NCI-H82 treated with DMSO at 0.1 percent for 48 hours (cell line): ENCODE measurements around the gene CROCC2.
A peak's percentile ranks its signal among the peaks of the same experiment; 100 is the strongest.

Experiments used
- DNase-seq: peaks from one replicate; lab custom pipeline; 2025; ENCODE audit not compliant: unreplicated experiment; lab: John Stamatoyannopoulos, UW

CROCC2 gene

DNA sequence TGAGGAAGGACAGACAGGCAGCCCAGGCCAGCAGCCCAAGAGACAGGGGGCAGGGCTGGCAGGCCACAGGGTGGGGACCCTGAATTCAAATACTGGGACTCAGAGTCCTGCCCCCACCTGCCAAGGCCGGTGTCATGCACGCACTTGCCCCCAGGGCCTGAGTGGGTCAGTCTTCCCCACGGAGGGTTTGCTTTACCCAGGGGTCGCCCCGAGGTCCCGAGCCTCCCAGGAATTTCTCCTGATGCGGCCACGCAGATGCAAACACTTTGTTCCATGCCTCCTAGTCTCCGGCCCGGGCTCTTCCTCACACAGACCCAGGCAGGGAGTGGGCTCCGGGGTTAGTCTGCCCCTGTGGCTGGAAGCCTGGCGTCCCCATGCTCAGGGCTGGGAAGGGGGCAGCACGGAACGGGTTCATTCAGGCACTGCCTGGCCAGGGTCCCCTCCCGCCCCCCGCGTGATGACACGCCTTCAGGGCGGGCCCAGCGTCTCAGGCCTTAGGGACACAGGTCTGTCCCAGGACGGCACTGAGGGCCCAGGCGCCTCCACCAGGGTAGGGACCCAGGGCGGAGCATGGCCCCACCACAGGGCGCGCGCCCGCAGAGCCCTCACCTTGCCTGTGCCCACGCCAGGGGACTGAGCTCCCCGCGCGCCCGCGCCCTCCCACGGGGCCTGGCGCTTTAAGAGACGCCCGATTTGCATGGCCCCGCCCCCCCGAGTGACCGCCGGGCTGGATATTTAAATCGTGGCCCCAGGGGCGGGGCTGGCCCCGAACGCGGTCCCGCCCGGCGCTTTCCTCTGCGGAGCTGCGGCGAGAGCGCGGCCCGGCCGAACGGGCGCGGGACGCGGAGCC is 91.9 kb downstream of the CROCC2 start, which contains the start of gene SNED1:
TSS of gene SNED1 (plus strand) at position 763 of the 850 bp plus-strand sequence. CDS start 220 bp downstream, outside the sequence.
- DNase-seq: peak; percentile 11

DNA sequence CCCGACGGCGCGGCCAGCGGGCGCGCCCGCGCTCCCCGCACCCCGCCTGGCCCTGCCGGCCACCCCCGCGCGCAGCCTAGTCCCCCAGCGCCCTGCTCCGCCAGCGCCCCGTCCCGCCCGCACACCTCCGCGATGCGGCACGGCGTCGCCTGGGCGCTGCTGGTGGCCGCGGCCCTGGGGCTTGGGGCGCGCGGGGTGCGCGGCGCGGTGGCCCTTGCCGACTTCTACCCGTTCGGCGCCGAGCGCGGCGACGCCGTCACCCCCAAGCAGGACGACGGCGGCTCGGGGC is 92.5 kb downstream of the CROCC2 start:
- no peak for DNase-seq

DNA sequence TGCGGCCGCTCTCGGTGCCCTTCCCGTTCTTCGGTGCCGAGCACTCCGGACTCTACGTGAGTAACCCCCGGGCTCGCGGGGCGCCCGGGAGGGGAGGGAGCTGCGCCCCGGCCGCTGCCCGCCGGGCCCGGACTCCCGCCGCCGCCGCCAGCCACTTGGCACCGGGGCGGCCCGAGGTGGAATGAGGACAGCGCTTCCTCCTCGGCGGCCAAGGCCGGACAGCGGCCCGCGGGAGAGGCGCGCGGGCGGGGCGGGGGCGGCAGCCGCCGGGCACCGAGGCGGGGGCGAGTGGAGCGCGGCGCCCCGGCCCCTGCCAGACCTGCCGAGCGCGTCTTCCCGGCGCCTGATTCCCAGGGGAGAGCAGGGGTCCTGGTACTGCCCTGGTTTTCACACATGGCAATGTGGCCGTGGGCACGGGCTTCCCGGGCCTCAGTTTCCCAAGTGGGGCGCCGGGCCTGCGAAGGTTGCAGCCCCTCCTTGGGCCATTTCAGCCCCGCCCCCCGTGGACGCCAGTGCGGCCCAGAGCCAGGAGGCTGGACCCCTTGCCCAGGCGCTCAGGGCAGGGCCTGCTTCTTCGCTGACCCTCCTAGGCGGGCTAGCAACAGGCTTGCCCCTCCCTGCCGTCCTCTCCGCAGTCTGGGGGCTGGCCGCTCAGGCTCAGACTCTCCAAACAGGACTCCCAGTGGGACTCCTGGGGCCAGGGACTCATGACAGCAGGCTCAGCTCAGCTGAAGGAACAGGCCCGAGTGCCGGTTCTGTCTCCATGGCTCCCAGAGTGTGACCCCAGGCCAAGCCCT is 93.1 kb downstream of the CROCC2 start:
- no peak for DNase-seq

DNA sequence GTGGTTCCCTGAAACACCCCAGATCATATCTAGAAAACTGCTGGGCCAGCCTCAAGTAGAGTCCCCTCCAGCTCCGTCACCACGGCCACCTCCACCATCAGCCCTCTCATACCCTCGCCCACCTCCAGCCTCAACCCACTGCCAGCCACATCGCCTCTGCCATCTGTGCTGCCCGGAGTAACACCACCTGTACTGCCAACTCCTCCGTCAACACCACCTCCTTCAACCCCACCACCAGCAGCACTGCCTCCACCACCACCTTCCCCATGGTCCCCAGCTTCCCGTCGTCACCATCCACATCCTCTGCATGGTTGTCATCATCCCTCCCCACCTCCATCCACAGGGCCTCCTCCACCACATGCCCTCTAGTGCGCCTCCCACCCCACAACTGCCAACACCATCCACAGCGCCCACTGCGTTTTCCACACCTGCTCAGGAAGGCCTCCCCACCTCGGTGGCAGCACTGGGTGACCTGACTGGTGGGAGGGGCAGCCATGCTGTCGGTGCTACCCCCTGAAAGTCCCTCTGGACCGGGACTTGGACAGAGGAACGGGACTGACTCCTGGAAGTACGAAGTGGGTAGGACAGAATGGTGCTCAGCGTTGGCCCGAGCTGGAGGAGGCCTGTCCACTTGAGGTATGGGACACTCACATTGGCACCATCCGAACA is 93.9 kb downstream of the CROCC2 start:
- no peak for DNase-seq

DNA sequence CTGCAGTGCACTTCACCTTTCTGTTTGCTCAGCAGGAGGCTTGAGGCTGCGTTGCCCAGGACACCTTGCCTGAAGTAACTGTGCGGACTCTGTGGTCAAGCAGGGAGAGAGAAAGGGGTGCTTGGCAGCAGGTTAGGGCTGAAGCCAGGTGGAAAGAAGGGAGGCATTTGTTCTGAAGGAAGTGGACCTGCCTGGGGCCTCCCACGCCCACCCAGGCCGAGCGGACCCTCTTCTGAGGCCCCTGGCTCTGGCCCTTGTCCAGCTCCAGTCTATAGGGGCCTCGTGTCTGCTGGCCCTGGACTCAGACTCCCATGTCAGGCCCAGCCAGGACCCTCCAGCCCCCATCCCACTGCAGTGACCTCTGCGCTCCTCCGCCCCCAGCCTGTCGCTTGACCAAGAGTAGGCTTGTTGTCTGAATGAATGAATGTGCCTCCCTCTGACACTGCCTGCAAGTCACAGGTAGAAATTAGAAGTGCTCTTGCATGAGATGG is 94.7 kb downstream of the CROCC2 start:
- DNase-seq: no peak

DNA sequence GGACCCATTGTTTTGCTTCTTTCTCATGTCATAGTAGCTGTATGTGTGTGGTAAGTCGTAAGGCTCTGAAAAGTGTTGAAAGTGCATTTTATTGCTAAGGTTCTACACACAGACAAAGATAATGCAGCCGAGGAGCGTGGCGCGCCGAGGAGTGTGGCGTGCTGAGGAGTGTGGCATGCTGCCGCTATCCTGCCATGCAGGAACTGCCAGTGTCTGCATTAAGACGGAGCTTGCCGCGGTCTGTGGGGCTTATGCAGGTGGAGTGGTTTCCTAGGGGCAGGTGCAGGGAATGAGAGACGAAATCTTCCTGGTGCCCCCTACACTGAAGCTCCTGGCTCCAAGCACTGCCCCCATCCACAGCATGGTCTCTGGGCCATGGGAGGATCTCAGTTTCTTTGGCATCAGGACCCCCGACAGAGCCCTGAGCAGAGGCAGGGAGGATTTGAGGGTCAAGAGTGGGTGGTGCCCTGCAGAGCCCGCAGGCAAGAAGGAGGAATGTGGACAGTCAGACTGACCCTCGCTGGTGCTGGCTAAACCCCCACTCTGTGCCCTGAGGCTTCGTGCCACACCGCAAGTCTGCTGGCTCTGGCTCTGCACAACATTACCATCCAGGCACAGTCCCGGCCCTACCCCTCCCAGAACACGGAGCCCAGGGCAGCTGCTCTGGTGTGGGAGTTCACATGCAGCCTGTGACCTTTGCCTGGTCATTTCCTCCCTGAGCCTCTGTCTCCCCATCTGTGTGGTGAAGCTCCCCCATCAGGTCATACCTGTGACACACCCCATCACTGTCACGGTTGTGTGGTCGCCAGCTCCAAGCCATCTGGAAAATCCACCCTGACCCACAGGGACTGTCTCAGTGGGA is 95.5 kb downstream of the CROCC2 start:
- DNase-seq: no peak

DNA sequence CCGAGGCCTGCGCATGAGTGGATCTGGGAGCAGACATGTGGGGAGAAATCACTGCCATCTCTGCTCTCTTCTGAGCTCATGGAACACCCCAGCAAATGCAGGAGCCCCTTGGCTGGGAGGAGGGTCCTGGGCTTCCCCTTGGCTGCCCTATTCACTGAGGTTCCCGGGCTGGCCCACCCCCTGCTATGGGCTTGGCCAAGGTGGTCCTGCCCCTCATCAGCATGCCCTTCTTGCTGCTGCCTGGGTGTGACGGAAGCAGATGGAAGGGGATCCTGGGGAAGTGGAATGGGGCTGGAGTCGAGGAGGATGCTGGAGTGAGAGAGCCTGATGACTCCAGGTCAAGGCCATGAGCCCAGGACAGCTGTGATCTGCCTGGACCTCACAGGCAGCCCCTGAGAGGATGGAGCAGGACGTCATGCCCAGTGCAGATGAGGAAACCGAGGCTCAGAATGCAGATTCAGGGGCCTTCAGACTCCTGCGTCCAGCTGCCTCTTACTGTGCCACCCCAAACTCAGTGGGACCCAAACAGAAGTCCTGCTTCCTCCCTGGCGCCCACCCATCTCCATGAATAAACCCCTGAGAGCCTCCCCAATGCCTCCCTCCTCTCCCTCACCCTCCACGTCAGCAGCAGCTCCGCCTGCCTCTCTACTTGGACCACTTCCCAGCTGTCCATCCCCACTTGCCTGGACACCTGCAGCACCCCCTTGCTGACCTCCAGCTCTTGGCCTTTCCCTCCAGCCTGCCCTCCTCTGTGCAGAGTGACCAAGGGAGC is 96.3 kb downstream of the CROCC2 start:
- no peak for DNase-seq

DNA sequence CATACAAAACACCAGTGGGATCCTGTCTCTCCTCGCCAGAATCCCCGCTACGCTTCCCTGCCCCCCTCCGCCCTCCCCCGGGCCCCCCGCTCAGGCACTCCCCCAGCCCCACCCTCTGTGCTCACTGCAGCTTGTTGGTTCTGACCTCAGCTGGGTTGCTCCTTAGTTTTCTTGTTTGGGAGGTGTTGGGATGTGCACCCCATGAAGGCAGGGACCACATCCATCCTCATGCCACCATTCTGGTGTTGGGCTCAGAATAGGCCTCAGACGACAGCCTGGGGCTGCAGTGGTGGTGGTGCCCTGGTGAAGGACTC is 96.9 kb downstream of the CROCC2 start:
- no peak for DNase-seq

DNA sequence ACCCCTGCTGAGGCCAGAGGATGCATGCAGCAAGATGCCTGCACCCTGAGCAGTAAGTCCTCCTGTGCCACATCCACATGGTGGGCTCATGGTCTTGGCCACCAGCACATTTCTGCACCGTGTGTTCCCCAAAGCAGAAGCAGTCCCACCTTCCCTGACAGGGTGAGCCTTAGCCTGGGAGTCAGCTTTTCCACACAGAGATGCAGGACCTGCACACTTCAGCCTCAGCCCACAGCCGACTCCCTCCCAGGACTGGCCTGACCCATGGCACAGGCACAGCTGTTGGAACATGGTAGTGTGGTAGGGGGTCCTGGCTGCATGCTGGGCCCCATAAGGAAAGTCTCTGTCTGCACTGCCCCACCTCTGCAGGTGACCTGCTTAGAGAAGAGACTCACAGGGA is 97.2 kb downstream of the CROCC2 start:
- no peak for DNase-seq

DNA sequence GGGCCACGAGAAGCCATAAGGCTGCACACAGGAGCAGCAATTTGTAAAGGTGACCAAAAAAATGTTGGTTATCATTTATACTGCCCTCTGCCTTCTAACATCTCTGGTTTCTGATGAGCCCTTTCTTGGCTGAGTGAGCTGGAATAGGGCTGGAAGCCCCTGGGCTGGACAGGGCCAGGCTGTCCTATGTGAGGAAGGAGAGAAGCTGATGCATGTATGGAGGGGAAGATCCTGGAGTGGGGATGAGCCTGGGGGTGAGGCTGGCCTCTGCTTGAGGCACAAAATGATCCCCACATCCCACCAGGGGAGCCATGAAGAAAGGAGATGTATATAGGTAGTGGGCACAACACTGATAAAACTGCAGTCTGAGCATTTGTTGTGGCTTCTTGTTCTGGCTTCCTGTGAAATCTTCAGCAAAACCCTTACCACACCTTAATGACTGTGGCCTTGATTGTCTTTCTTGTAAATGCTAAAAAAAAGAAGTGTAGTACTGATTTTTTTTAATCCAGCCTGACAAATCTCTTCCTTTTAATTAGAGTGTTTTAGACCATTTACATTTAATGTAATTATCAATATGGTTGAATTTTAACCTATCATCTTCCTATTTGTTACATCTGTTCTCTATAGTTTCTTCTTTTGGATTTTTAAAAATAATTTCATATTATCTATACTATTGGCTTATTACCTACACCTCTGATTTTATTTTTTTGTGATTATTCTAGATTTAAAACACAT is 97.9 kb downstream of the CROCC2 start:
- no peak for DNase-seq

DNA sequence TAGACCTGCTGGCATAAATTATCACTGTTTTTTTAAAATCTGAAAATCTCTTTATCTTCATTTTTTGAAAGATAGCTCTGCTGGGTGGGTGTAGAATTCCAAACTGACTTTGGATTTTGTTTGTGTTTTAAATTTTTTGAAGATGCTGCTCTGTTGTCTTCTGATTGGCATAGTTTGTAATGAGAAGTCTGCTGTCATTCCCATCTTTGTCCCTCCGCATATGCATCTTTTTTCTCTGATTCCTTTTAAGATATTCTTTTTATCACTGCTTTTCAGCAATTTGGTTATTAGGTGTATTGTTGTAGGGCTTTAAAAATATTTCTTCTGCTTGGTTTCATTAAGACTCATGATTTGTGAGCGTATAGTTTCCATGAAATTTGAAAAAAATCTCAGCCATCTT is 99.4 kb downstream of the CROCC2 start:
- DNase-seq: no peak

DNA sequence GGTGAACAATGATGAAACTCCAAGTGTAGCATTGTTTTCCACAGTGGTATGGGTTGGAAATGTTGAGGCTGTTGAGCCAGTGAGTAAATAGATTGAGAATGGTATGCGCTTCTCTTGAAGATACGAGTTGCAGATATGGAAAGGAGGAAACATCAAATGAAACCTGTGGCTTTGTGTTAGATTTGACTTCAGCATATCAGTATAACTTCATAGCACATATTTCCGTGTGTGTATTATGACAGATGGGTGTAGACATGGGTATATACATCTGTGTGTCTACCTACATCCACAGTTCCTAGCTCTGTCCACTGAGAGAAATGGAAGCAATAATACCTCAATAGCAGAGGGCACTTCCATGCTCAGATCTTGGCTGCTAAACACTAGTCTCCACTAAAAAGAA is 100.3 kb downstream of the CROCC2 start:
- DNase-seq: no peak

DNA sequence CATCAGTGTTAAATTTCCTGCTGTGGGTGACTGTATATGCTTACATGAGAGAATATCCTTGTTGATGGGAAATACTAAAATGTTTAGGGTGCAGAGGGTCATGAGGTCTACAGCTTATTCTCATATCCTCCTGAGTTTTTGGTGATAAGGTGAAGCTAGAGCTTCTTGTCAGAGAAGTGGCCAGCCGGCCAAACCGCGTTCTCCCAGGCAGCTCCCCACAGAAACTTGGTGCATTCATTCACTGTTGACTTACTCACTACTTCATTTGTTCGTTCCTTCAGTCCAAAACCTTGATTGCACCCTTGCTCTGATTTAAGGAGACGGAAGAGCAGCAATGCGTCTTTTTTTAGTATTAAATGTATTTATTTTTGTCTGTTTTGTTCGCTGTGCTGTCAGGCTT is 101.0 kb downstream of the CROCC2 start:
- no peak for DNase-seq

DNA sequence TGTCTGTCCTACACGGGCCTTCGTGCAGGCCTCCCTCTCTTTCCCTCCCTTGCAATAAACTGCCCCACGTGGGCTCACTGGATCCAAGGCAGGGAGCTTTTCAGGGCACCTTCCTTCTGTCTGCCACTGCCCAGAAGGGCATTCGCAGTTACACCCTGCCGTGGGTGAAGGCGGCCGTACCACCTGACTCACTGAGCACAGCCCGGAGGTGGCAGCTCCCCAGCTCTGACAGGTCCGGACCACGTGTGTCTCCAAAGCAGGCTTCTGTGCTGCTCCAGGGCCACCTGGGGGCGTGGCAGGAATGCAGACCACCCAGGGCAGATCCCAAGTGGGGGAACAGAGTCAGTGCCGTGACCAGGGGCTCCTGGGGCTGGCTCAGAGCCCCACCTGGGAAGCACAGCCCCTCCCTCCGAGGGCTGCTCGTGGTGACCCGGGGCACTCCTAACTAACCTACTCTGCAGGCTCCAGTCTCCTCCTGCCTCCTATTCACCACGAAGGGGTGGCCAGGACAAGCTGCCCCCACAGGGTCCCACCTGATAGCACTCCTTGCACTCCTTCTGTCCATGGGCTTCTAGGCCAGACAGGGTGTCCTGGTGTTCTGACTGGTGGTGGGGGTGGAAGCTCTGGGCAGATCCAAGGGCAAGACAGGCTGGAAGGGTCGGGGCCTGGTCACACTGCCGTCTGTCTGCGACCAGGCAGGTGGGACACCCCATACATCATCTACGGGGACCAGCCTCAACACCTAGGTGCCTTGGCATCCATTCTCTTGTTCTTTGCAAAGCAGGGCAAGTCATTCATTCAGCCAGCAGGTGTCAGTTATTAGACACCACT is 102.0 kb downstream of the CROCC2 start:
- DNase-seq: no peak

DNA sequence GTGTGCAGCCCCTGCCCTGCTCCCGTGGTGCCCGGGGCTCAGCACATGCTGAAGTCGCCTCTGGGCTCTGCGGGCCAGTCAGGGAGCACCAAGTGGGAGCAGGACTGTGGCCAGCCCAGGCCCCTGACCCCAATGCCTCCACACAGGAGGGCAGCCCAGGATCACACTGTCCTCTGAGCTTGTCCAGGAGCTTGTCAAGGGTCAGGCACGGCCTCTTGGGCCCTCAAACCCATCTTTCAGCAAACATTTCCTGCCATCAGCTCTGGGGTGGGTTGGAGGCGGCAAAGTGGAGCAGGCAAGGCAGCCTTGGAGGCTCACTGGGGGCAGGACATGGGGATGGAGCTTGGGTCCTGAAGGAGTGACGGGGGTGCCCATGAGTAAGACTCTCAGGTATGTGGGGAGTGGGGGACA is 102.6 kb downstream of the CROCC2 start:
- DNase-seq: no peak

DNA sequence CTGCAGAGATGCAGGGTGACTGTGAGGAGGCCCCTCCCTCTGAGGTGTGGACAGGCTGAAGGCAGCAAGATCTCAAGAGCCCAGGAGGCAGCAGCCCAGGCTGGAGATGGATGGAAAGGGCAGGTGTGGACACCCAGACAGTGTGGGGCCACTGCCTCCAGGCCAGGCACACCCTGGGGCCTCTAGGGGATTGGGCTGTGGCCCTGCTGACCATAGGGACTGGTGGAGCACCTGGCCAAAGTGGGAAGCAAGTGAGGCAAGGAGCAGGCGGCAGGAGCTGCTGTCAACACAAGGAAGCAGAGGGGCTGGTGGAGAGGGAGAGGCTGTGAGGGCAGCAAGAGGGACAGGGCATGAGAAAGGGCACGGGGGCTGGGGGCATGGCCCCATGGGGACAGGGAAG is 103.1 kb downstream of the CROCC2 start:
- DNase-seq: no peak

DNA sequence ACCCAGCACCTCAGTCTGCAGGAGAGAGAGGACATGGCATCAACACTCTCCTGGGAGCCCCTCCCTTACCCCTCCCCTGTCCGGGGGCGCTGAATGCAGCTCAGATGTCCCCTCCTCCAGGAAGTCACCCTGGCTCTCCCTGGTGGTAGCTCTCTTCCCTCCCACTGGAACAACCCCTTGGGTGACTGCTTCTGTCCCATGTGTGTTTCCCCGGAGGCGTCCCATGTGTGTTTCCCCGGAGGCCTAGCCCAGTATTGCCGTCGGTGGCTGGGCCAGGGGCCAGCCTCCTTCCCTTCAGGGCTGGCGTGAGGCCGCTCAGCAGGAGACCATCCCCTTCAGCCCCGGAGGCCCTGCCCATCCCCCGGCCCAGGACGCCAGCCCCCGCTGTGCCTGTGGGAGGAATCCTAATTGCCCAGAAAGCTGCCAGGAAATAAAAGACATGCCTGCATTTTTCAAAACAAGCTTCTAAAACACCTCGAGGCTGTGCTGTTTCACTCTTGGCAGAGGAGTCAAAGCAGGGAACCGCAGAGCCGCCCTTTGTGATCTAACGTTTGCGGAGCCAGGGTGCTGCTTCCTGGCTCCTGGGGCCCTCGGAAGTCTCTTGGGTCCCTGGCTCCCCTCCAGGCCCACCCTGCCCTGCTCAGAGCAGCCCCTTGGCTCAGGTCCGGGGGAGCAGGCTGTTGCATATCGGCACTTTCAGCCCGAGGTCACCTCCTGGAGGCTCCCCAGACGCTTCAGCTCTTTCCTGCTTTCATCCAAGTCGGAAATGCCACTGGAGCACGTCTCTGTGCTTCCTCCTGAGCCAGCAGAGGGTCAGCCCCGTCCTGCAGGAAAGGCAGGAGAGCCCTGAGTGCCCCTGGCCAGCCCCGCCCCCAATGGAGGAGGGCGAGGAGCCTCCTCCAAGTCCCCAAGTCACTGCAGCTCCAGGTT is 103.7 kb downstream of the CROCC2 start:
- no peak for DNase-seq
